GM19240 (cell line): ENCODE results near the gene CRYBB1.

ENCODE experiments used
- DNase-seq: peaks from one replicate; pipeline ENCODE4 v3.0.0; 2011; ENCODE audit warnings: low spot score; ENCODE audit not compliant: insufficient read length

Gene CRYBB1

GRCh38 chr22:26554956-26555355, 62.9 kb downstream of the CRYBB1 start:
- DNase-seq, result no peak

DNA sequence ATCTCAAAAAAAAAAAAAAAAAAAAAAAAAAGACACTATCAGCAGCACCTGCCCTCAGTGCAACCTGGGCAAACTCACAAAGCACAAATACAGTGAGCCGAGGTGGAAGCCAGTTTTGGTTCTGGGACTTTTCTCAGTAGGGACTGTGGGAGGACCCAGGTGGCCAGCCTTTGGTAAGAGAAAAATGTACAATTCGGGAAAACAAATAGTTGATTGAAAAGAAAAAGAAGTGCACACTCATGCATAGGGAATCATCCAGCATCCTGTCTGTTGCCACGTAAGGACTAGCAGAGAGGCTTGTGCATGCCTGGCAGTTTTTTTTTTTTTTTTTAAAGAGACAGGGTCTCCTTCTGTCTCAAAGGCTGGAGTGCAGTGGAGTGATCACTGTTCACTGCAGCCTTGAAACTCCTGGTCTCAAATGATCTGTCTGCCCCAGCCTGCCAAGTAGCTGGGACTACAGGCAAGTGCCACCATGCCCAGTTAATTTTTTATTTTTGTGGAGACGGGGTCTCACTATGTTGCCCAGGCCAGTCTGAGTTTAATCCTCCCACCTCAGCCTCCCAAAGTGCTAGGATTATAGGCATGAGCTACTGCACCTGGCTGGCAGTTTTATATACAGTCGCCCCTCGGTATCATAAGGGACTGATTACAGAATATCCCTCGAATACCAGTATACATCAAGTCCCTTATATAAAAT, 64.6 kb downstream of the CRYBB1 start:
- DNase-seq, result no peak

DNA sequence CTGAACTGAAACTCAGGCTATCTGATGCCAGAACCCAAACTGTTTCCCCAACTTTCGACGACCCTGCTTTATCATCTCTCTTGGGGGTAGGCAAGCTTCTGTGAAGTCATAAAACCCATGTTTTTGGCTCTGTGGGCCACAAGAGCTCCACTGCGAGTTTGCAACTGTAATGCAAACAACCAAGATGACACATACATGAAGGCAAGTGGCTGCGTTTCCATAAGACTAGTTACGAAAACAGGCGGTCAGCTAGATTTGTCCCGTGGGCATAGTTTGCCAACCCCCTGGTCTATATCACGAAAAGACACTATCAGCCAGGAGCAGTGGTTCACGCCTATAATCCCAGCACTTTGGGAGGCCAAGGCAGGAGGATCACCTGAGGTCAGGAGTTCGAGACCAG, 65.4 kb downstream of the CRYBB1 start:
- DNase-seq, result no peak

GRCh38 chr22:26551568-26551967, 66.3 kb downstream of the CRYBB1 start:
- DNase-seq, result no peak

DNA sequence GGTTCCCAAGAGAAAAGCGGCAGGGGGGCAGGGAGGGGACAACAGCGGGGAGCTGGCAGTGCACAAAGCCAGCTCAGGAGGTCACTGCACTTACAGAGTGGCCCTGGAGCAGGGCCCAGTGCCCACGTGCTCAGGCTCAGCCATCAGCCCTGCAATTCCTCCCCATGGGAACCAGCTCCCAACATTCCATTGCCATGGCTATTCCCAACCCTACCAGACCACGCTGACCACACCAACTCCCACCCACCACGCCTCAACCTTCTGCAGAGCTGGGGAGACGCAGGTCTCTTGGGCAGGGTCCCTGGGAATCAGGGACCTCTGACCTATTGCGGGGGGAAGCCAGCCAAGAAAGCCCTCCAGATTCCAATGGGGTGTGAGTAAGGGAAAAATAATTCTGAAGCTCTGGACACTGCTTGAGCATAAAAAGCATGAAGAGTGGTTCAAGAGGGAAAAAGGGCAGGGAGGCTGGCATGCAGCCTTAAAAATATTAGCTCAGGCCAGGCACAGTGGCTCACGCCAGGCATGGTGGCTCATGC, 67.3 kb downstream of the CRYBB1 start:
- DNase-seq, result no peak

DNA sequence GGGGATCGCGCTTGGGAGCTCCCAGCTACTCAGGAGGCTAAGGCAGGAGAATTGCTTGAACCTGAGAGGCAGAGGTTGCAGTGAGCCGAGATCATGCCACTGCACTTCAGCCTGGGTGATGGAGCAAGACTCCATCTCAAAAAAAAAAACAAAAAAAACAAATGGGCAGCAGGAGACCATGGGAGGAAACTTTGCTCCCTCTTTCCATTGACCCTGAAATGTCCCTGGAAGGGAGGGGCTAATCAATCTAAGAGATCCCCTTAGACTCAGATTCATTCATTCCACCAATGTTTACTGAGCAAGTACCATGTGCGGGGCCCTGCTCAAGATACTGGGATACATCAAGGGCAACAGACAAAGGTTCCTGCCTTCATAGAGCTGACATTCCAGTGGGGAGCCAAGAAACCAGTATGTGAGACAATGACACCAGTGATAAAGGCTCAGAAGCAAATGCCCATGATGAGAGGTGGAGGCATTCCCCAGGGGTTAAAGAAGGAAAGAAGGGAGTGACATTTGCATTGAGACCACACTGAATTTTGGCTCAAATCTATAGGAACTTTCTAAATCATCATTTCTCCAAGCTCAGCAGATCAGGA, 67.8 kb downstream of the CRYBB1 start:
- no peak for DNase-seq
